HG03354 (cell line): Measurements from ENCODE around the gene MCL1.
"Not testable (repeated sequence)": the region's sequence is repeated elsewhere in the genome, so short reads cannot be mapped to it uniquely, and the experiment has no call there.

ENCODE experiments used
- ATAC-seq: cut with Tn5 transposase; IDR thresholded peaks from one replicate; pipeline ENCODE4 v1.9.1; 2021; ENCODE audit warnings: mild to moderate bottlenecking; ENCODE audit not compliant: unreplicated experiment, poor library complexity, severe bottlenecking

Gene MCL1

DNA sequence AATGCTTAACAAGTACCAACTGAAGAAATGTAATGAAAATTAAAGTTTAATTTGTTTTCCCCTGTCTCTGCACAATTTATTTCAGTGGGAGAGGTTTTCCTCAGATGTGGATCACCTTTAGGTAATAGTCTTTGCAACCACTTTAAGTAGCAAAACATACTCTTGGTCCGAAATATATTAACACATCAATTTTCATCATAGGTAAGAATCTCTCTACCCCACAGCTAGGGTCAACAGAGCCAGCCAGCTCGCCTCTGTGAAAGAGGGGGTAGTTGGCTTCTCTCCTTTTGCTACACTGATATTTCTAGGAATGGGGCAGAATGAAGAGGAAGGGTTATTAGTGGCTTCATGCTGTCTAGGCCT lies 24.8 kb upstream of the MCL1 start:
- no peak for ATAC-seq

- no peak for ATAC-seq
These were observed 24.3 kb upstream of the MCL1 start for GRCh38 chr1:150603711-150604110.

DNA sequence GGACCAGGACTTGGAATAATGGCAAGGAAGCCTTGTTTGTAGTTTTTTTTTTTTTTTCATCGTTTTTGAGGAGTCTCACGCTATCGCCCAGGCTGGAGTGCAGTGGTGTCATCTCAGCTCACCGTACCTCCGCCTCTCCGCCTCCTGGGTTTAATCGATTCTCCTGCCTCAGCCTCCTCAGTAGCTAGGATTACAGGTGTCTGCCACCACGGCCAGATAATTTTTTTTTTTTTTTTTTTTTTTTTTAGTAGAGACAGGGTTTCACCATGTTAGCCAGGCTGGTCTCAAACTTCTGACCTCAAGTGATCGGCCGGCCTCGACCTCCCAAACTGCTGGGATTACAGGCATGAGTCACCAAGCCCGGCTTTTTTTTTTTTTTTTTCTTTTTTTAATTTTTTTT lies 23.0 kb upstream of the MCL1 start:
- not testable (repeated sequence) for ATAC-seq

- no peak for ATAC-seq
These were observed 22.1 kb upstream of the MCL1 start for GRCh38 chr1:150601540-150601939.

DNA sequence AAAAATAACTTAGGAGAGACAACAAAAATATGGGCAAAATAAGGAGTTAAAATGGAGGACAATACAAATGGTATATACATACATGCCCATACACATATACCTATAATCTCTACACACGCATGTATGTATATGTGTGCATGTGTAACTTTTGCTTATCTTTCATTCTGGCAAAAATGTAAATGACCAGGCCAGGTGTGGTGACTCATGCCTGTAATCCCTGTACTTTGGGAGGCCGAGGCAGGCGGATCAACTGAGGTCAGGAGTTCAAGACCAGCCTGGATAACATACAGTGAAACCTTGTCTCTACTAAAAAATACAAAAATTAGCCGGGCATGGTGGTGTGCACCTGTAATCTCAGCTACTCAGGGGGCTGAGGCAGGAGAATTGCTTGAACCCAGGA lies 18.9 kb upstream of the MCL1 start:
- not testable (repeated sequence) for ATAC-seq

DNA sequence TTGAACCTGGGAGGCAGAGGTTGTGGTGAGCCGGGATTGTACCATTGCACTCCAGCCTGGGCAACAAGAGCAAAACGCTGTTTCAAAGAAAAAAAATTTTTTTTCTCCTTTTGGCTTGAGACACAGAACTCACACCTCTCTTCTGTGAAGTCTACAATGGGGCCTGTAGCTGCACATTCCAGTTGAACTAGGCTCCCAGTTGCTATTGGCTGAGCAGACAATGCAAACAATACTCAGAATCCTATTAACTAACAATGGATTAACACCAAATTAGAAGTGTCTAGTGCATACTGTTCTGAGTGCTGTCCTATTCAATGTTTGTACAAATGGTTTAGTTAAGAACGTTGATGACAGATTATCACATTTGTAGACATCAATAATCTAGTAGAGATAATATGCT lies 17.6 kb upstream of the MCL1 start:
- ATAC-seq: no peak

- ATAC-seq: no peak
These were observed 16.9 kb upstream of the MCL1 start for GRCh38 chr1:150596095-150596892.

- ATAC-seq: no peak
These were observed 3.0 kb upstream of the MCL1 start for GRCh38 chr1:150582371-150582770.

- ATAC-seq: not testable (repeated sequence)
These were observed 2.6 kb upstream of the MCL1 start for GRCh38 chr1:150581962-150582361.

DNA sequence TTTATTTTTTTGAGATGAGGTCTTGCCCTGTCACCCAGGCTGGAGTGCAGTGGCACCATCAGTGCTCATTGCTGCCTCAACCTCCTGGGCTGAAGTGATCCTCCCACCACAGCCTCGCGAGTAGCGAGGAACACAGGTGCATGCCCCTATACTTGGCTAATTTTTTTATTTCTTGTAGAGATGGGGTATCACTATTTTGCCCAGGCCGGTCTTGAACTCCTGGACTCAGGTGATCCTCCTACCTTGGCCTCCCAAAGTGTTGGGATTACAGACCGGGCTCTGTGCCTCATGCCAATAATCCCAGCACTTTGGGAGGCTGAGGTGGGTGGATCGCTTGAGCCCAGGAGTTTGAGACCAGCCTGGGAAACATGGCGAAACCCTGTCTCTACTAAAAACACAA lies 2.0 kb upstream of the MCL1 start:
- ATAC-seq: not testable (repeated sequence)

- ATAC-seq: not testable (repeated sequence)
These were observed 1.6 kb upstream of the MCL1 start for GRCh38 chr1:150580966-150581365.

GRCh38 chr1:150579945-150580642 lies 684 bp upstream of the MCL1 start:
- ATAC-seq: no peak

- ATAC-seq: peak; percentile 2
These were observed 919 bp downstream of the MCL1 start for GRCh38 chr1:150578272-150579109.

DNA sequence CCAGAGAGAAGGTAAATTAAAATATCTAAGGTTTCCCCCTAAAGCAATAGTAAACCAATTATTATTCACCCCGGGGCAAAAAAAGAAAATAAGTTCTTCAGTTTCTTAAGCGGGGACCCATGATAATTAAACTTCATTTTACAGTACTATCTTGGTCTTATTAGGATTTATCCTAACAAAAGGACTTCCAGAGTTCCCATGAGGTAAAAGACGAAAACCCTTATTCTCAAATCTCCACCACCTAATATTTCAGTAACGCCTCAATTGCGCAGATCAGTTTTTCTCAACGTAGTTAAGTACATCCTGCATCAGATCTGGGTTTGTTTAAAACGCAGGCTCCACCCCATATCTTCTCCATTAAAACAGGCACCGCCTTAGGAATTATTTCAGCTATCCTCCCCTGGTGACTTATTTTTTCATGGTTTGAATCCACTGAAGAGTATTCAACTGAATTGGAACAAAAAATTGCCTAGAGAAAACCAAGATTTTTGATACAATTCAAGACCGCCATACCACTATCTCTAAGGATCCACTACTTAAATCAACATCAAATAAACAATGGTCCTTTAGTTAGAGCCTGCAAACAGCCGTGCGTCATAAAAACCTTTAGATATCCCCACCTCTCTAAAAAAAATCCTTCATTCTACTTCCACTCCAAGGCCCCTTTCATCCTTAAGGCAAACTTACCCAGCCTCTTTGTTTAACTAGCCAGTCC lies 1.7 kb downstream of the MCL1 start:
- no peak for ATAC-seq

DNA sequence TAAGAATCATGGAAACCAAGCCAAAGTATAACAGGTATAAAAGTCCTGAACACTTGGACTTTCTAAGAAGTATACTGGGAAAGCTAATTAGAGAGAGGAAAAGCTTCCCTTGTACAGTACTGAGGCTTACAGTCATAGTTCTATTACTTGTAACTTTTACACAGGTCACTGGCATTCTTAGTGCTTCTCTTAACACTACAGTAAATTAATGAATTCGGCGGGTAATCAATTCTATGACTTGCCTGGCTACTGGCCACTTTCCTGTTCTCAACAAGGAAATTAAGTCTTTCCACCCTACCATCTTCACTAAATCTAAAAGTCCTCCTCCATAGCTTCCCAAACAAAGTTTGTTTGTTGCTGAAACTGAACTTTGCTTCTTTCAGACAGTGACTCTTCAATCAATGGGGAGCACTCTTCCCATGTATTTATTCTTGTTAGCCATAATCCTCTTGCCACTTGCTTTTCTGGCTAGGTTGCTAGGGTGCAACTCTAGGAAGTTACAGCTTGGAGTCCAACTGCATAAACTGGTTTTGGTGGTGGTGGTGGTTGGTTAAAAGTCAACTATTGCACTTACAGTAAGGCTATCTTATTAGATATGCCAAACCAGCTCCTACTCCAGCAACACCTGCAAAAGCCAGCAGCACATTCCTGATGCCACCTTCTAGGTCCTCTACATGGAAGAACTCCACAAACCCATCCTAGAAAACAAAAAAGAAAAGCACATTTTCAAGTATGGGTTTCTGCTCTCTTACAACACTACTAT lies 2.4 kb downstream of the MCL1 start:
- no peak for ATAC-seq

DNA sequence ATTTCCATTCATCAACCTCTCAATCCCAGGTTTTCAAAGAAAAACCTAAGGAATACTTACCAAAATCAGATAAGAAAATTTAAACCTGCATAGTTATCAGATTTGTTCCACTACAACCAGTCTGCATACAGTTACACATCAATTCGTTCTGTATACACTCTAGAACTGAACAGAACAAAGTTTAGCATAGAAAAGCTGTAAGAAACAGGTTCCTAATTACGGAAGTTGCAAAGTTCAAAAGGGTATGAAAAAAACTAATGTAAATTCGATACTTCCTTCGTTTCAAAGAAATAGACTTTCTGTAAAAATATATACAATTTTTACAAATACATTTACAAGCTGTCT lies 3.1 kb downstream of the MCL1 start:
- ATAC-seq: no peak

- no peak for ATAC-seq
These were observed 3.7 kb downstream of the MCL1 start for GRCh38 chr1:150575518-150576366.

DNA sequence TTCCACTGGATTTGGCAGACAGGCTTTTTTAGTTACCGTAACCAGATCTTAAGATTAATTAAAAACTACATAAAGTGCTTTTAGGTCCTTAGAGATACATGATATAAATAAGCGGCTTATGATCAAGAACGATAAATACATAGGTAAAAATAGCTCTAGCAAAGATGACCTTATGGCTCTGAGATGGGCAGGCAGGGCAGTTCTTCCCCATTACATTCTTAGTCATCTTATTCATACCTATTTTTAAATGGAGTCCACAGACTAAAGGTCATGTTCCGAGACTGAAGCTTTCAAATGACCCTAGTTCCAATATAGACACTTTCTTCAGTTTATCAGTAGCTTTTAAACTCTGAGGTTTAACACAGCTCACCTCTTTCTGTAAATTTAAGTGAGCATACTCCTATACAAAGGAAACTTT lies 4.3 kb downstream of the MCL1 start:
- no peak for ATAC-seq
